IPS-20b (cell line): ENCODE data around the gene TMA7.
"Not testable (repeated sequence)": the region's sequence is repeated elsewhere in the genome, so short reads cannot be mapped to it uniquely, and the experiment has no call there.

Experiments
- H3K27ac ChIP-seq: one replicate; pipeline ENCODE4 v1.5.1; 2013; ENCODE audit warnings: low read length
- H3K27me3 ChIP-seq: 2 replicates; pipeline ENCODE4 v1.6.1; 2013; ENCODE audit warnings: mild to moderate bottlenecking, low read length, inconsistent platforms; ENCODE audit not compliant: insufficient read depth
- H3K36me3 ChIP-seq: 2 replicates; pipeline ENCODE4 v1.6.1; 2013; ENCODE audit warnings: low read depth, mild to moderate bottlenecking, inconsistent platforms, low read length, moderate library complexity; ENCODE audit not compliant: insufficient read depth
- H3K4me1 ChIP-seq: 2 replicates; pipeline ENCODE4 v1.6.1; 2013; ENCODE audit warnings: mild to moderate bottlenecking, control low read depth, inconsistent platforms, low read length, moderate library complexity; ENCODE audit not compliant: insufficient read depth
- H3K4me3 ChIP-seq: 2 replicates; pipeline ENCODE4 v1.5.1; 2013; ENCODE audit warnings: mild to moderate bottlenecking, low read length, inconsistent platforms
- H3K9ac ChIP-seq: 2 replicates; pipeline ENCODE4 v1.6.1; 2013; ENCODE audit warnings: low read depth, mild to moderate bottlenecking, inconsistent platforms, low read length, moderate library complexity
- H3K9me3 ChIP-seq: 2 replicates; pipeline ENCODE4 v1.6.1; 2013; ENCODE audit warnings: mild to moderate bottlenecking, low read depth, low read length, inconsistent platforms; ENCODE audit not compliant: insufficient read depth

TMA7 gene

GRCh38 chr3:48451270-48451669 lies 11.2 kb downstream of the TMA7 start:
- no peak overlapping the region for H3K27ac ChIP-seq
- H3K4me3 ChIP-seq = no peak overlapping the region
- no peaks in the 10 kb centered on the region for H3K27me3 ChIP-seq
- H3K36me3 ChIP-seq = peaks cover 65% of the 10 kb centered on the region
- H3K9me3 ChIP-seq = no peaks in the 10 kb centered on the region
- H3K4me1 ChIP-seq = peaks cover 5% of the 10 kb centered on the region
- H3K9ac ChIP-seq = no peak overlapping the region

- Histone ChIP-seq H3K4me1 (no peaks in the 10 kb centered on the region), H3K36me3 (peaks cover 92% of the 10 kb centered on the region), H3K9me3 (no peaks in the 10 kb centered on the region), H3K27ac (no peak overlapping the region), H3K9ac (no peak overlapping the region), H3K27me3 (no peaks in the 10 kb centered on the region), H3K4me3 (no peak overlapping the region)
Measured at GRCh38 chr3:48456456-48456855, 16.4 kb downstream of the TMA7 start.

GRCh38 chr3:48459331-48459730 lies 19.3 kb downstream of the TMA7 start:
- H3K36me3 ChIP-seq = peaks cover 63% of the 10 kb centered on the region
- H3K9ac ChIP-seq = no peak overlapping the region
- no peak overlapping the region for H3K27ac ChIP-seq
- H3K4me1 ChIP-seq = no peaks in the 10 kb centered on the region
- H3K27me3 ChIP-seq = no peaks in the 10 kb centered on the region
- no peaks in the 10 kb centered on the region for H3K9me3 ChIP-seq
- H3K4me3 ChIP-seq = no peak overlapping the region

- Histone ChIP-seq H3K27me3 (no peaks in the 10 kb centered on the region), H3K36me3 (peaks cover 57% of the 10 kb centered on the region), H3K9ac (no peak overlapping the region), H3K4me1 (no peaks in the 10 kb centered on the region), H3K9me3 (no peaks in the 10 kb centered on the region), H3K27ac (no peak overlapping the region), H3K4me3 (no peak overlapping the region)
Measured at GRCh38 chr3:48459773-48460516, 19.9 kb downstream of the TMA7 start.

GRCh38 chr3:48460517-48460902 lies 20.5 kb downstream of the TMA7 start:
- Histone ChIP-seq H3K27ac (no peak overlapping the region), H3K27me3 (no peaks in the 10 kb centered on the region), H3K9me3 (no peaks in the 10 kb centered on the region), H3K4me3 (no peak overlapping the region), H3K9ac (no peak overlapping the region), H3K36me3 (peaks cover 52% of the 10 kb centered on the region), H3K4me1 (no peaks in the 10 kb centered on the region)

GRCh38 chr3:48461767-48462166 lies 21.7 kb downstream of the TMA7 start:
- H3K9ac ChIP-seq, H3K27ac ChIP-seq, H3K27me3 ChIP-seq, H3K9me3 ChIP-seq, H3K4me1 ChIP-seq, H3K4me3 ChIP-seq: not testable (repeated sequence)
- H3K36me3 ChIP-seq = peaks cover 41% of the 10 kb centered on the region

GRCh38 chr3:48463703-48464102 lies 23.6 kb downstream of the TMA7 start:
- Histone ChIP-seq H3K9ac (no peak overlapping the region), H3K27ac (no peak overlapping the region), H3K4me1 (peaks cover 4% of the 10 kb centered on the region; the same call in 1 of the 2 replicates), H3K9me3 (no peaks in the 10 kb centered on the region), H3K4me3 (no peak overlapping the region), H3K27me3 (no peaks in the 10 kb centered on the region), H3K36me3 (peaks cover 49% of the 10 kb centered on the region)

GRCh38 chr3:48464713-48465221 lies 24.7 kb downstream of the TMA7 start:
- Histone ChIP-seq H3K9me3 (no peaks in the 10 kb centered on the region), H3K36me3 (peaks cover 49% of the 10 kb centered on the region), H3K27ac (peak overlapping the region; percentile 69), H3K9ac (peak overlapping the region; percentile 43; the same call in 1 of the 2 replicates), H3K4me3 (no peak overlapping the region), H3K4me1 (peaks cover 4% of the 10 kb centered on the region; the same call in 1 of the 2 replicates), H3K27me3 (no peaks in the 10 kb centered on the region)

- H3K9me3 ChIP-seq = no peaks in the 10 kb centered on the region
- H3K4me1 ChIP-seq = peaks cover 4% of the 10 kb centered on the region; the same call in 1 of the 2 replicates
- H3K27ac ChIP-seq = peak overlapping the region; percentile 69
- H3K9ac ChIP-seq = peak overlapping the region; percentile 43; the same call in 1 of the 2 replicates
- H3K27me3 ChIP-seq = no peaks in the 10 kb centered on the region
- H3K36me3 ChIP-seq = peaks cover 49% of the 10 kb centered on the region
- no peak overlapping the region for H3K4me3 ChIP-seq
Measured at GRCh38 chr3:48465237-48465530, 25.1 kb downstream of the TMA7 start.

- Histone ChIP-seq H3K27ac (peak overlapping the region; percentile 71), H3K27me3 (no peaks in the 10 kb centered on the region), H3K9ac (peak overlapping the region; percentile 84), H3K4me3 (no peak overlapping the region; the same call in 1 of the 2 replicates), H3K9me3 (no peaks in the 10 kb centered on the region), H3K36me3 (peaks cover 44% of the 10 kb centered on the region), H3K4me1 (peaks cover 4% of the 10 kb centered on the region; the same call in 1 of the 2 replicates)
Measured at GRCh38 chr3:48465531-48466378, 25.7 kb downstream of the TMA7 start.

- Histone ChIP-seq H3K27ac (peak overlapping the region; percentile 80), H3K36me3 (peaks cover 37% of the 10 kb centered on the region), H3K4me1 (peaks cover 4% of the 10 kb centered on the region; the same call in 1 of the 2 replicates), H3K4me3 (no peak overlapping the region; the same call in 1 of the 2 replicates), H3K27me3 (no peaks in the 10 kb centered on the region), H3K9ac (peak overlapping the region; percentile 84; the same call in 1 of the 2 replicates), H3K9me3 (no peaks in the 10 kb centered on the region)
Measured at GRCh38 chr3:48466386-48467109, 26.5 kb downstream of the TMA7 start.
